ENCODE results near the gene ELMO1.

GRCh38 chr7:37427276-37427940 lies 21.3 kb downstream of the ELMO1 start:
- TF ChIP-seq CTCF (IDR thresholded peaks at IDR 0.05; ENCODE audit: poor library complexity) (no peak), EZH2phosphoT487 (IDR thresholded peaks at IDR 0.05; ENCODE audit: low read depth, severe bottlenecking, unreplicated experiment) (no peak)

Measured in hepatocyte (in vitro differentiated cells).